HepG2 (cell line): ENCODE results near the gene CHP1. TPM values are rescaled to one million over a fixed set of nuclear protein-coding genes. Genes with fewer than 3 reads are reported as not detected.
A peak's percentile ranks its signal among the peaks of the same experiment; 100 is the strongest.

Experiments used
- CCDC6 ChIP-seq: sonication (generic); formaldehyde crosslinking; IDR thresholded peaks from 2 replicates; pipeline ENCODE4 v1.8.1; 2022; ENCODE audit warnings: mild to moderate bottlenecking, missing genetic modification reagents, moderate library complexity
- CREB1 ChIP-seq, 2 experiments: fragments of 450-650 bp in 1 of 2; IDR thresholded peaks; 2 replicates each; pipeline ENCODE4 v1.6.1; 2016 to 2017; ENCODE audit warnings: control low read depth in 1 of 2, mild to moderate bottlenecking in 1 of 2, missing compliant biosample characterization in 1 of 2, missing genetic modification characterization in 1 of 2
- GABPA ChIP-seq, 2 experiments: IDR thresholded peaks; 2 replicates each; pipeline ENCODE4 v1.6.1; 2011 to 2016; ENCODE audit warnings: low read depth in 2 of 2, low read length in 1 of 2, missing biosample characterization in 1 of 2, missing genetic modification characterization in 1 of 2
- KIAA2018 ChIP-seq: sonication (generic); formaldehyde crosslinking; IDR thresholded peaks from 2 replicates; pipeline ENCODE4 v1.5.0; 2020; ENCODE audit warnings: mild to moderate bottlenecking, missing genetic modification reagents, borderline replicate concordance
- MYC ChIP-seq: sonication (generic); formaldehyde crosslinking; IDR thresholded peaks from 2 replicates; pipeline ENCODE4 v1.9.0; 2021; ENCODE audit warnings: missing genetic modification reagents, borderline replicate concordance
- PLRG1 ChIP-seq: fragments of 450-650 bp; conservative IDR thresholded peaks from 2 replicates; pipeline ENCODE4 v1.6.1; 2016
- RELA ChIP-seq: sonication (generic); formaldehyde crosslinking; IDR thresholded peaks from 2 replicates; pipeline ENCODE4 v1.4.0; 2020; ENCODE audit warnings: missing genetic modification reagents
- ZBTB44 ChIP-seq: sonication (generic); formaldehyde crosslinking; IDR thresholded peaks from 2 replicates; pipeline ENCODE4 v1.4.0; 2020; ENCODE audit warnings: missing genetic modification reagents
- ZFP90 ChIP-seq: sonication (generic); formaldehyde crosslinking; IDR thresholded peaks from 2 replicates; pipeline ENCODE4 v1.8.0; 2022; ENCODE audit warnings: missing genetic modification reagents, mild to moderate bottlenecking, inconsistent platforms, borderline replicate concordance
- ZNF292 ChIP-seq: sonication (generic); formaldehyde crosslinking; IDR thresholded peaks from 2 replicates; pipeline ENCODE4 v1.8.1; 2022; ENCODE audit warnings: mild to moderate bottlenecking, low read depth, missing genetic modification reagents, borderline replicate concordance
- ZNF446 ChIP-seq: sonication (generic); formaldehyde crosslinking; IDR thresholded peaks from 2 replicates; pipeline ENCODE4 v1.5.0; 2020; ENCODE audit warnings: mild to moderate bottlenecking, missing genetic modification reagents
- ZNF607 ChIP-seq: sonication (generic); formaldehyde crosslinking; IDR thresholded peaks from 2 replicates; pipeline ENCODE4 v1.5.1; 2020; ENCODE audit warnings: missing genetic modification reagents, mild to moderate bottlenecking, borderline replicate concordance
- ZNF7 ChIP-seq: IDR thresholded peaks from 2 replicates; pipeline ENCODE4 v1.6.1; 2016; ENCODE audit warnings: missing biosample characterization, missing genetic modification reagents
- ZNF703 ChIP-seq: sonication (generic); formaldehyde crosslinking; IDR thresholded peaks from 2 replicates; pipeline ENCODE4 v1.5.1; 2020; ENCODE audit warnings: missing genetic modification reagents, mild to moderate bottlenecking, moderate library complexity, borderline replicate concordance
- ZXDC ChIP-seq: sonication (generic); formaldehyde crosslinking; IDR thresholded peaks from 2 replicates; pipeline ENCODE4 v1.5.0; 2020; ENCODE audit warnings: mild to moderate bottlenecking, missing genetic modification reagents
- polyA plus RNA-seq, 8 experiments: library from polyadenylated mRNA; depleted of rRNA in 3 of 8; stranded (reverse) in 7 of 8; unstranded in 1 of 8; fragments of >200 nt; fragmentation: Illumina TruSeq in 4 of 8; extraction: Trizol in 4 of 8; gene quantifications; 2 replicates each; pipeline versions ENCODE4 v1.2.1 to v1.2.3, GENCODE V29; 2011 to 2016; ENCODE audit warnings: low read depth in 4 of 8, missing spikeins in 1 of 8, mixed read lengths in 1 of 8; ENCODE audit not compliant: insufficient read depth in 1 of 8
- total RNA-seq, 5 experiments: library from RNA; depleted of rRNA; stranded (reverse); fragments of >200 nt; fragmentation: Illumina TruSeq; extraction: Trizol; gene quantifications; 2 replicates each; pipeline ENCODE4 v1.2.3, GENCODE V29; 2016; ENCODE audit warnings: low read depth in 1 of 5

The CHP1 gene
- total and polyA plus RNA-seq, 2 of the 13 experiments (the other 11 are each of a cell fraction or from before 2014, with no cell fraction given) = 49.6 to 76.4 TPM

- TF ChIP-seq KIAA2018 (CRISPR knock-in tag) (peak; percentile 85; the same call in 1 of the 2 replicates), ZNF446 (CRISPR knock-in tag) (peak; percentile 100), CREB1 (IDR thresholded peaks at IDR 0.05) (peak; percentile 74; the same call in 1 of the 2 replicates), CREB1 (CRISPR knock-in tag; IDR thresholded peaks at IDR 0.05) (peak; percentile 82), ZNF607 (CRISPR knock-in tag) (peak; percentile 99), ZNF703 (peak; percentile 85; the same call in 1 of the 2 replicates), ZNF7 (no peak; the same call in 1 of the 2 replicates), CCDC6 (peak; percentile 74; the same call in 1 of the 2 replicates), MYC (CRISPR knock-in tag) (peak; percentile 77; the same call in 1 of the 2 replicates), PLRG1 (no peak), GABPA (IDR thresholded peaks at IDR 0.05; ENCODE audit: low read depth, low read length) (no peak; the same call in 1 of the 2 replicates), GABPA (CRISPR knock-in tag; IDR thresholded peaks at IDR 0.05; ENCODE audit: low read depth) (peak; percentile 74), ZXDC (peak; percentile 39; the same call in 1 of the 2 replicates), ZNF292 (CRISPR knock-in tag) (peak; percentile 80), ZFP90 (CRISPR knock-in tag) (peak; percentile 57; the same call in 1 of the 2 replicates), RELA (CRISPR knock-in tag) (no peak), ZBTB44 (CRISPR knock-in tag) (peak; percentile 79; the same call in 1 of the 2 replicates)
Observed at GRCh38 chr15:41230650-41231421, at the start of gene CHP1, which contains the start of gene EXD1 (continued).
